Mesodermal cell (in vitro differentiated cells): ENCODE results near the gene EMC10.

Experiments
- H3K27ac ChIP-seq: 2 replicates; pipeline ENCODE4 v1.7.0; 2013; ENCODE audit warnings: mild to moderate bottlenecking, low read depth, low read length, moderate library complexity; ENCODE audit not compliant: severe bottlenecking
- H3K36me3 ChIP-seq: 2 replicates; pipeline ENCODE4 v1.7.1; 2013; ENCODE audit warnings: mild to moderate bottlenecking, low read length, moderate library complexity; ENCODE audit not compliant: control insufficient read depth, insufficient read depth
- H3K4me1 ChIP-seq: one replicate; pipeline ENCODE4 v1.7.1; 2013; ENCODE audit warnings: mild to moderate bottlenecking, low read length; ENCODE audit not compliant: insufficient read depth, control insufficient read depth, poor library complexity, severe bottlenecking
- H3K4me3 ChIP-seq: 2 replicates; pipeline ENCODE4 v1.7.0; 2013; ENCODE audit warnings: low read length, control low read depth, mild to moderate bottlenecking; ENCODE audit not compliant: insufficient read depth, poor library complexity, severe bottlenecking; ENCODE audit errors: extremely low read depth
- H3K9me3 ChIP-seq: 2 replicates; pipeline ENCODE4 v1.7.1; 2013; ENCODE audit warnings: mild to moderate bottlenecking, low read length, moderate library complexity; ENCODE audit not compliant: control insufficient read depth
- WGBS, 2 experiments: methylation state at CpG; one replicate each; pipeline ENCODE4 v1.1.5; 2013; ENCODE audit warnings: missing lambda C conversion rate in 2 of 2; ENCODE audit not compliant: insufficient coverage in 2 of 2; 5-methylcytosine and 5-hydroxymethylcytosine counted together

EMC10 gene

DNA sequence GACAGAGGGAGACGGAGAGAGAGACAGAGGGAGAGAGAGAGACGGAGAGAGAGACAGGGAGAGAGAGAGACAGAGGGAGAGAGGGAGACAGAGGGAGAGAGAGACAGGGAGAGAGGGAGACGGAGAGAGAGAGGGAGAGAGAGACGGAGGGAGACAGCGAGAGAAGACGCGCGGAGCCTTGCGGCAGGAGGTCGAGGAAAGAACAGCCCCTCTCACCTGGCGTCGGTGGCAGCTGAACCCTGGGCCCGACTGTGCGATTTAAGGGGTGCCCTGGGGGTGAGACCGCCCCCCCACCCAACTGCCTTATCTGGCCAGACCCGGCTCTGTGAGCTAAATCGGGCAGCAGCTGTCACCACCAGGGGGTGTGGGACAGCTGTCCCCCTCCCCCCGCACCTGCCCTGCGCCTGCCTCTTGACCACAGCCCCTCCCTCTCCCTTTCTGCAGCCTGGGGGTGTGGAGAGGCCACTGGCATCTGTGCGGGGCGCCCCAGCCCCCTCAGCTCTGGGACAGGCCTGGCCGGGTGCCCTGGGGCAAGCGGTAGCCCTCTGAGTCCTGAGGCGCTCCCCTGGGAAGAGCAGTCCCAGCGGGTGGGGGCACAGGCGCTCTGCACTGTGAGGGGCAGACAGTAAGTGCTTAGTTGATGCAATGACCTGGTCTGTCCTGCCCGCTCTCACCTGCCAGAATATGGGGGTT, 23.9 kb downstream of the EMC10 start:
- no peak overlapping the region for H3K4me3 ChIP-seq
- 34 to 38% methylated on average over 18 to 24 of the region's 27 CpGs for WGBS, 2 experiments
- no peaks in the 10 kb centered on the region for H3K36me3 ChIP-seq
- no peaks in the 10 kb centered on the region for H3K9me3 ChIP-seq
- peaks cover 5% of the 10 kb centered on the region for H3K4me1 ChIP-seq
- no peak overlapping the region for H3K27ac ChIP-seq

DNA sequence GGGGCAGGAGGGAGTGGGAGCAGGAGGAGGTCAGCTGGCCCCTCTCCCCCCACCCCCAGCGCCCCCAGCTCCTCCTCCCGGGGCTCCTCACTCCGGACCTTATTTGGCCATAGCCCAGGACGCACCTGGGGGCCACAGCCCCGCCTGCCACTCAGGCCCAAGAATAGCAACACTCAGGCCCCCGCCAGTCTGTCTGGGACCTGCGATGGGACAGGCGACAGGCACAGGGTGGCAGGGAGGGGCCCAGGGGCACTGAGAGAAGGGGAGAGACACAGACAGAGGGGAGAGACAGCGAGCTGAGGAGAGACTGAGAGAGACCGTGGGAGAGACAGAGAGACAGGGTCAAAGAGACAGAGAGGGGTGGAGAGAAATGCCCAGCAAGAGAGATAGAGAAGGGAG, 24.4 kb downstream of the EMC10 start:
- no peaks in the 10 kb centered on the region for H3K9me3 ChIP-seq
- no peaks in the 10 kb centered on the region for H3K36me3 ChIP-seq
- H3K4me1 ChIP-seq = peaks cover 5% of the 10 kb centered on the region
- no peak overlapping the region for H3K4me3 ChIP-seq
- no peak overlapping the region for H3K27ac ChIP-seq
- WGBS, 2 experiments = 61 to 62% methylated on average over 4 to 7 of the region's 10 CpGs

DNA sequence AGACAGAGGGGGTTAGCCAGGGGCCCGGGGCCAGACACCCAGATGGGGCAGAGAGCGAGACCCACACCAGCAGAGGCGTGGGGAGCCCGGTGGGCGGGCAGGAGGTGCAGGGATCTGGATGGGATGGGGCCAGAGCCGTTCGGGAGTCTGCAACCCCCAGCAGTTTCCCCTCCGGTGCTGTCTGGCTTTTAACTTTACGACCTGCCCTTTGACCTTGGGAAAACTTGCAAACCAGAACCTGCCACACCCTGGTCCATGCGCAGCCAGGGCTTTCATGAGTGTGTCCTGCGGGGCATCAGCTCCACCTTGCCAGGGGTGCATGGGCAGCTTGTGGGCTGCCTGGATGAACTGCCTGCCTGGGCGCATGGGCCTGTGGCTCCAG, 24.9 kb downstream of the EMC10 start:
- H3K9me3 ChIP-seq = no peaks in the 10 kb centered on the region
- H3K27ac ChIP-seq = no peak overlapping the region
- WGBS, 2 experiments = 70 to 75% methylated on average over 7 to 10 of the region's 12 CpGs
- no peaks in the 10 kb centered on the region for H3K36me3 ChIP-seq
- peaks cover 5% of the 10 kb centered on the region for H3K4me1 ChIP-seq
- H3K4me3 ChIP-seq = no peak overlapping the region

DNA sequence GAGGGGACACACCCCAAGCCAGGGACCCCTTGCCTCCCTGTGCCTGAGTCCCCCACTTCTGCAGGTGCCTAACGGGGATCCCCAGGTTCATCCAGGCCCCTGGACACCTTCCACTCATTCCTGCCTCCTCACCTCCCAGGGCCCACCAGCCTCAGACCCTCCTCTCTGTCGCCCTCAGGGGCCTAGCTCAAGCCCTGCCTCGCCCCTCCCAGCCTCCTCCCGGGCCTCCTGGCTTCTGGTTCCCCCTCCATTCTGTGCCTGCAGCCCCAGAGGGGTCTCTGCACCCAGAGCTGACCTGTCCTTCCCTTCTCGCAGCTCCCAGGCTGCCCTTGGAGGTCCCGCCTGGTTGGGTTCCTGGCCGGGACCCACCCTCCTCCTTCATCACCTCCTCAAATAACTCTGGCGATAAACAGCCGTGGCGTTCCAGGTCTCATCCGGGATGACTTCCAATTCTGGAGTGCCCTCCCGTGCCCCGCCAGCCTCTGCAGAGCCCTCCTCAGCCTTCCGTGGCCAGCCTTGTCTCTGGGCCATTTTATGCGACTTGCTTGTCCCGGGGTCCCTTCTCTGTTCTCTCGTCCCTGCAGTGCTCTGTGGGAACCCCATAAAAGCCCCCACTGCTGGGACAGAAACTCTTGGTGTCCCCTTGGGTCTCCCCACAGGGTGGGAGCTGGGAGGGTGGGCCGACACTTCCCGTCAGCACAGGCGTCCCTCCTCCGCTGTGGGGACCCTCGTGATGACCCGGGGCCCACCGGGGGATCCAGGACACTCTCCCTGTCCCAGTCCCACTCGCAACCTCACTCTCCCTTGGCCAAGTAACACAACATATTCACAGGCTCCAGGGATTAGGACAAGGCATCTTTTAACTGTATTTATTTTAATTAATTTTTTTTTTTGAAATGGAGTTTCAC, 25.5 kb downstream of the EMC10 start:
- Histone ChIP-seq H3K4me1 (peaks cover 5% of the 10 kb centered on the region), H3K27ac (no peak overlapping the region), H3K9me3 (no peaks in the 10 kb centered on the region), H3K4me3 (no peak overlapping the region), H3K36me3 (no peaks in the 10 kb centered on the region)
- 80 to 81% methylated on average over 18 to 19 of the region's 25 CpGs for WGBS, 2 experiments

DNA sequence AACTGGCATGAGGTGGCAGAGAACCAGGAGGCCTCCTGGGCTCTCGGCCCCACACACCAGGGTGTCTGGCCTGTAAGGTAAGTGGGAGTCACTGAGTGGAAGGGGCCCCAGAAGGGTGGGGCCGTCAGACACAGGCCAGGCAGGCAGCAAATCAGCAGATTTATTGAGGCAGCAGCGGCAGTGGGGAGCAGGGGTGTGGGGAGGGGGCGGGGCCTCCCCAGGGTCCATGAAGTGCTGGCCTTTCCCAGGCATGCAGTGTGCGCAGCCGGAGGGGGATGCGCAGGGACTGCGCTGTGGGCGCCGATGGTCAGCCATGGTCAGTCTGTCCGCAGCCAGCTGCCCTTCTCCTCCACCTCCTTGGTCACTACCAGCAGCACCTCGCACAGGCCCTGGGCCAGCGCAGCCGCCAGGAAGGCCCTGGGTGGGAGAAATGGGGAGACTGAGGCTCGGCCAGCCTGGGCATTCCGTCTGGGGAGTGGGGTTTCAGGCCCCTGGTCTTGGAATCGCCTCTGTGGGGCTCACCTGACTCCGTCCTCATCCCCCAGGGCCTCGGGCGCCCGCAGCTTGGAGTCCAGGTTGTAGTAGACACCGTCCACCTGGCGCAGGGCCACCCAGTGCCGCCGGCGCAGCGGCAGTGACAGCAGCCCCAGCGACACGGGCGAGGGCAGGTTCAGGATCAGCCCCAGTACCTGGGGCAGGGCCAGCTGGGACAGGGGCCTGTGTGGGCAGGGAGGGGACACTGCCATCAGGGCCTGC, 29.7 kb downstream of the EMC10 start:
- Histone ChIP-seq H3K9me3 (no peaks in the 10 kb centered on the region), H3K36me3 (no peaks in the 10 kb centered on the region), H3K4me1 (no peaks in the 10 kb centered on the region), H3K27ac (no peak overlapping the region), H3K4me3 (no peak overlapping the region)
- 98 to 100% methylated on average over 21 to 25 of the region's 30 CpGs for WGBS, 2 experiments

DNA sequence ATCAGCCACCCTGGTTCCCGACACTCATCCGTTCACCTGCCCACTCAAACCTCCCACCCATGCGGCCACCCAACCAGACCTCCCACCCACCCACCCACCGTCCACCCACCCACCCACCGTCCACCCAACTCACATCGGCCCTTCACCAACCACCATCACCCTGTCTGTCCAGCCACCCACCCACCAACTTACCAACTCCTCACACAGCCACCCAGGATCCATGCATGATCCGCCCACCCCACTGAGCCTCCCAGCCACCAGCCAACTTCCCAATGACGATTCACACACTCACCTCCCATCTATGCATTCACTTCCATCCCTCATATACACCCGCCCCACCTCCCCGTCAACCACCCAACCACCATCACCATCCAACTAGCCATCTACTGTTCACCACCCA, 30.4 kb downstream of the EMC10 start:
- Histone ChIP-seq H3K27ac (no peak overlapping the region), H3K4me1 (no peaks in the 10 kb centered on the region), H3K36me3 (no peaks in the 10 kb centered on the region), H3K9me3 (no peaks in the 10 kb centered on the region), H3K4me3 (no peak overlapping the region)
- WGBS, 2 experiments = 93 to 94% methylated on average over 2 to 4 of the region's 10 CpGs

DNA sequence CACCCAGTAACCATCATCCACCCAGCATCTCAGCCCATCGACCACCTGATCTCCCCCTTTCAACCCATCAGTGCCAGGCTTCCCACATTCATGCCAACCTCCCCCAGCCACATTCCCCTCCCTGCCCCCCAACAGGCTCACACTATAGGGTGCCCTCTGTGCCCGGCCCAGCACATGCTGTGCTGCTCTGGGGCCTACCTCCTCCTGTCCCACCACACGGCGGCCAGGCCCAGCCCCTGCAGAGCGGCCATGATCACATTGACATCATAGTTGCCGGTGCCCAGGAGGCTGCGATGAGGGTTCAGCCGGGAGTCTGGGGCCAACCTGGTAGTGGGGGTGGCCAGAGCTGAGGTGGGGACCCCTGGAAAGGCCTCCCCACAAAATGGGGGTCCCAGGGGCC, 31.1 kb downstream of the EMC10 start:
- no peaks in the 10 kb centered on the region for H3K4me1 ChIP-seq
- H3K36me3 ChIP-seq = no peaks in the 10 kb centered on the region
- H3K27ac ChIP-seq = no peak overlapping the region
- WGBS, 2 experiments = 83 to 96% methylated on average over 7 to 8 of the region's 8 CpGs
- no peaks in the 10 kb centered on the region for H3K9me3 ChIP-seq
- no peak overlapping the region for H3K4me3 ChIP-seq

DNA sequence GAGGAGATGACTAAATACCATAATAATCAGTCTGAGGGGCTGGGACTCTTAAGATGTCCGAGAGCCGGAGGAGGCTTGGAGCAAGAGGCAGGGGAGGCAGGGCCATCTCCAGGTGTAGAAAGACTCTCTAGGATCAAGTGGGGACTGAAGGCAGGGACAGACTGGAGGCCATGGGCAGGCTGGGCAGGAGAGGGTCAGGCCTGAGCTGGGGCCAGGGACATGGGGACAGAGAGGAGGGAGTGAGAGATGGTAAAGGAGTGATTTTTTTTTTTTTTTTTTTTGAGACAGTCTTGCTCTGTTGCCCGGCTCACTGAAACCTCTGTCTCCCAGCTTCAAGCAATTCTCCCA, 32.5 kb downstream of the EMC10 start:
- Histone ChIP-seq H3K27ac (no peak overlapping the region), H3K9me3 (no peaks in the 10 kb centered on the region), H3K4me3 (no peak overlapping the region), H3K36me3 (no peaks in the 10 kb centered on the region), H3K4me1 (no peaks in the 10 kb centered on the region)
- 69 to 86% methylated on average over 2 of the region's 3 CpGs for WGBS, 2 experiments

DNA sequence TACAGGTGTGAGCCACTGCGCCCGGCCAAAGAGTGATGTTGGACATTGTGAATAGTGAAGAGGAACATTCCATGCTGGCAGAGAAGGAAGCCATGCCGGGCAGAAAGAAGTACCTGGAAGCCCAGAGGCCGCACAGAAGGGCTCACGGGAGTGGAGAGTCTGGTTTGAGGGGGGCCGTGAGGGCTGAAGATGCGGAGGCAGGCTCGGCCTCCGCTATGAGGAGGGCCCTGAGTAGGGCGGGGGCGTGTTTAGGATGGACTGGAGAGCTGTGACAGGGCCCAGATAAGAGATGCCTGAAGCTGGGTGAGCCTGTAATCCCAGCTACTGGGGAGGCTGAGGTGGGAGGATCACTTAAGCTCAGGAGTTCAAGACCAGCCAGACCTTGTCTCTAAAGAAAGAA, 33.1 kb downstream of the EMC10 start:
- WGBS, 2 experiments = 85 to 86% methylated on average over 9 to 11 of the region's 11 CpGs
- no peak overlapping the region for H3K4me3 ChIP-seq
- no peaks in the 10 kb centered on the region for H3K36me3 ChIP-seq
- no peaks in the 10 kb centered on the region for H3K9me3 ChIP-seq
- no peak overlapping the region for H3K27ac ChIP-seq
- H3K4me1 ChIP-seq = no peaks in the 10 kb centered on the region

DNA sequence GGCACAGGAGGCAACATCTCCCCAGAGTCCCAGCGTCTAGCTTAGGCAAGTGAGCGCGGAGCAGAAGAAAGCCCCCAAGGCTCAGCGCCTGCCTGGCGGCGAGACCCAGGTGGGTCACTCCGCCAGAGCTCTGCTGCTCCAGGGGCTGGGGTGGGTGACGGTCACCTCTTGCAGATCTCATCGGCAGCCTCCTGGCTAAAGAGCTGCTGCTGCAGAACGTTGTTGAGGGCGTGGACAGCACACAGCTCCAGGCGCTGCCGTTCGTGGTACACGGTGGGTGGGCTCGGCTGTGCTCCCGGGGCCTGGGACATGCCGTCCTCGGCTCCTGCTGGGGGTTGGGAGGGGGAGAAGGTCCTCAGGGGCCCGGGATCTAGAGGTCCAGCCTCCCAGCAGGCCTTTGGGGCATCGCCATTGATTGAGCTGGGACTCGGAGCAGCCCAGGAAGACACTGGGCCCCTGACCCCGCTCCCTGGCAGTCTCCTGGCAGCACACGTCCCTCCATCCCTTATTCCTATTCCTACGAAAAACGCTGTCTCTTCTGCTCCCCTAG, 33.9 kb downstream of the EMC10 start:
- Histone ChIP-seq H3K4me1 (no peaks in the 10 kb centered on the region), H3K9me3 (no peaks in the 10 kb centered on the region), H3K27ac (peak overlapping the region; percentile 78), H3K36me3 (no peaks in the 10 kb centered on the region), H3K4me3 (peak overlapping the region; percentile 52)
- 62 to 70% methylated on average over 18 to 21 of the region's 26 CpGs for WGBS, 2 experiments
